Activated B cell treated with CpG ODN at 0.5 μM for 24 hours (primary cell): ENCODE results near the gene TOGARAM2. TPM values are rescaled to one million over a fixed set of nuclear protein-coding genes. Genes with fewer than 3 reads are reported as not detected.

ENCODE experiments used
- ATAC-seq: fragments of 200-7000 bp; cut with Tn5 transposase; one replicate; pipeline ENCODE4 v1.10.0; 2021; ENCODE audit warnings: low read depth, mild to moderate bottlenecking, moderate library complexity
- CTCF ChIA-PET: fragments of 350-600 bp; sonication (Branson Sonifier 250); formaldehyde crosslinking; loops from one replicate; lab custom pipeline; 2021; ENCODE audit warnings: antibody characterized with exemption; lab: Charles Lee
- POLR2A ChIA-PET: fragments of 350-600 bp; sonication (Branson Sonifier 250); formaldehyde crosslinking; loops from one replicate; lab custom pipeline; 2021; ENCODE audit warnings: antibody characterized with exemption; lab: Charles Lee
- DNase-seq: peaks from one replicate; pipeline ENCODE4 v3.0.0; 2022
- H3K27ac Mint-ChIP-seq: one replicate; pipeline ENCODE4 v1.8.0; 2020; ENCODE audit warnings: mixed read lengths
- H3K27me3 Mint-ChIP-seq: one replicate; pipeline ENCODE4 v1.8.0; 2021; ENCODE audit warnings: mixed read lengths
- H3K36me3 Mint-ChIP-seq: one replicate; pipeline ENCODE4 v1.8.0; 2021; ENCODE audit warnings: low read depth, mixed read lengths
- H3K4me1 Mint-ChIP-seq: one replicate; pipeline ENCODE4 v1.8.0; 2021; ENCODE audit warnings: mixed read lengths
- H3K4me3 Mint-ChIP-seq: one replicate; pipeline ENCODE4 v1.8.0; 2020; ENCODE audit warnings: mild to moderate bottlenecking, mixed read lengths
- H3K9me3 Mint-ChIP-seq: one replicate; pipeline ENCODE4 v1.8.0; 2020; ENCODE audit warnings: mixed read lengths
- CTCF ChIP-seq: fragments of 200-600 bp; IDR thresholded peaks from one replicate; pipeline ENCODE4 v1.8.0; 2022; ENCODE audit warnings: antibody characterized with exemption, mild to moderate bottlenecking
- intact Hi-C: fragments of 100-400 bp; cut with micrococcal nuclease; formaldehyde crosslinking; loops from one replicate; pipeline ENCODE4 v1.15.1; 2024
- total RNA-seq: library from RNA; stranded (reverse); gene quantifications from 2 replicates; pipeline ENCODE4 v1.2.3, GENCODE V29; 2022

The TOGARAM2 gene
- total RNA-seq, 1 donor from 2014 or later, result not detected

- no peak for TF ChIP-seq CTCF
- Mint-ChIP-seq H3K36me3 (peaks cover 19% of the 10 kb centered on the region), H3K27ac (no peak overlapping the region), H3K4me1 (no peaks in the 10 kb centered on the region), H3K27me3 (no peaks in the 10 kb centered on the region), H3K9me3 (peaks cover 11% of the 10 kb centered on the region), H3K4me3 (no peak overlapping the region)
- ChIA-PET CTCF (no interaction called here), POLR2A (no interaction called here)
- DNase-seq, result no peak
- intact Hi-C loops, result loop anchor here (2.0 to 10.0 kb wide), 2 partner anchors 132 to 352 kb away; no protein-coding TSS in a partner anchor
- no peak for ATAC-seq
Observed at GRCh38 chr2:28952836-28953211, 28.3 kb upstream of the TOGARAM2 start.

GRCh38 chr2:28955467-28955866, 25.6 kb upstream of the TOGARAM2 start:
- TF ChIP-seq CTCF, result no peak
- no peak overlapping the region for H3K4me3 Mint-ChIP-seq
- ChIA-PET CTCF (interaction anchor here (1.5 kb wide), 1 partner anchor 245 kb away, joined by 4 read pairs; no protein-coding TSS in a partner anchor), POLR2A (no interaction called here)
- H3K9me3 Mint-ChIP-seq, result no peaks in the 10 kb centered on the region
- no peak overlapping the region for H3K27ac Mint-ChIP-seq
- H3K36me3 Mint-ChIP-seq, result no peaks in the 10 kb centered on the region
- DNase-seq (no peak), ATAC-seq (no peak)
- no peaks in the 10 kb centered on the region for H3K4me1 Mint-ChIP-seq
- intact Hi-C loops, result loop anchor here (10.0 kb wide), 1 partner anchor 349 kb away; no protein-coding TSS in a partner anchor
- H3K27me3 Mint-ChIP-seq, result peaks cover 3% of the 10 kb centered on the region

GRCh38 chr2:28956415-28956826, 24.7 kb upstream of the TOGARAM2 start:
- intact Hi-C loops, result loop anchor here (10.0 kb wide), 1 partner anchor 348 kb away; no protein-coding TSS in a partner anchor

GRCh38 chr2:28956890-28957289, 24.2 kb upstream of the TOGARAM2 start:
- CTCF ChIA-PET, result no interaction called here

More at GRCh38 chr2:28956415-28956826, 24.7 kb upstream of the TOGARAM2 start:
- DNase-seq (no peak), ATAC-seq (no peak)
- Mint-ChIP-seq H3K27me3 (peaks cover 3% of the 10 kb centered on the region), H3K9me3 (no peaks in the 10 kb centered on the region), H3K4me3 (no peak overlapping the region), H3K36me3 (no peaks in the 10 kb centered on the region), H3K27ac (no peak overlapping the region), H3K4me1 (no peaks in the 10 kb centered on the region)
- no peak for TF ChIP-seq CTCF
- ChIA-PET CTCF (interaction anchor here (1.5 kb wide), 1 partner anchor 244 kb away, joined by 4 read pairs; no protein-coding TSS in a partner anchor), POLR2A (no interaction called here)

More at GRCh38 chr2:28956890-28957289, 24.2 kb upstream of the TOGARAM2 start:
- intact Hi-C loops, result loop anchor here (10.0 kb wide), 1 partner anchor 348 kb away; no protein-coding TSS in a partner anchor
- H3K9me3 Mint-ChIP-seq, result no peaks in the 10 kb centered on the region
- H3K27me3 Mint-ChIP-seq, result peaks cover 3% of the 10 kb centered on the region
- H3K27ac Mint-ChIP-seq, result no peak overlapping the region
- no peak for TF ChIP-seq CTCF
- ATAC-seq (no peak), DNase-seq (no peak)
- H3K36me3 Mint-ChIP-seq, result no peaks in the 10 kb centered on the region
- no peak overlapping the region for H3K4me3 Mint-ChIP-seq
- POLR2A ChIA-PET, result no interaction called here
- H3K4me1 Mint-ChIP-seq, result no peaks in the 10 kb centered on the region
